MM.1S (cell line): ENCODE results near the gene PLEKHG5.
A peak's percentile ranks its signal among the peaks of the same experiment; 100 is the strongest.

Experiments used
- DNase-seq: peaks from one replicate; pipeline ENCODE4 v3.0.0-alpha.2; 2015
- H2AFZ ChIP-seq: fragments of 300-600 bp; sonication (generic); 2 replicates; pipeline ENCODE4 v1.6.0; 2016; ENCODE audit warnings: antibody characterized with exemption, low read length
- H3F3A ChIP-seq: fragments of 300-600 bp; sonication (generic); 2 replicates; pipeline ENCODE4 v1.6.1; 2016; ENCODE audit warnings: mild to moderate bottlenecking, antibody characterized with exemption, low read length, moderate library complexity, mixed read lengths; ENCODE audit not compliant: insufficient read depth
- H3K27ac ChIP-seq: fragments of 300-600 bp; sonication (generic); 2 replicates; pipeline ENCODE4 v1.5.1; 2016; ENCODE audit warnings: mild to moderate bottlenecking, low read length
- H3K27me3 ChIP-seq: fragments of 300-600 bp; sonication (generic); replicated peaks from 2 replicates; pipeline ENCODE4 v1.6.0; 2016; ENCODE audit warnings: low read length; ENCODE audit not compliant: insufficient read depth
- H3K36me3 ChIP-seq: fragments of 300-600 bp; sonication (generic); replicated peaks from 2 replicates; pipeline ENCODE4 v1.6.1; 2016; ENCODE audit warnings: mild to moderate bottlenecking, low read length, mixed read lengths; ENCODE audit not compliant: insufficient read depth
- H3K4me1 ChIP-seq: fragments of 300-600 bp; sonication (generic); 2 replicates; pipeline ENCODE4 v1.6.1; 2016; ENCODE audit warnings: low read length, mixed read lengths
- H3K4me2 ChIP-seq: fragments of 300-600 bp; sonication (generic); 2 replicates; pipeline ENCODE4 v1.6.0; 2016; ENCODE audit warnings: low read depth, low read length
- H3K4me3 ChIP-seq: fragments of 300-600 bp; sonication (generic); 2 replicates; pipeline ENCODE4 v1.5.1; 2016; ENCODE audit warnings: low read length, mixed read lengths
- H3K79me2 ChIP-seq: fragments of 300-600 bp; sonication (generic); 2 replicates; pipeline ENCODE4 v1.6.1; 2016; ENCODE audit warnings: mixed run types, low read length, mixed read lengths
- H3K9ac ChIP-seq: fragments of 300-600 bp; sonication (generic); 2 replicates; pipeline ENCODE4 v1.6.1; 2016; ENCODE audit warnings: low read length, mixed read lengths
- H3K9me2 ChIP-seq: fragments of 300-600 bp; sonication (generic); replicated peaks from 2 replicates; pipeline ENCODE4 v1.6.1; 2016; ENCODE audit warnings: mild to moderate bottlenecking, low read length, mixed read lengths; ENCODE audit not compliant: insufficient read depth
- H3K9me3 ChIP-seq: fragments of 300-600 bp; sonication (generic); replicated peaks from 2 replicates; pipeline ENCODE4 v1.6.1; 2016; ENCODE audit warnings: mild to moderate bottlenecking, low read length, mixed read lengths; ENCODE audit not compliant: insufficient read depth
- H4K20me1 ChIP-seq: fragments of 300-600 bp; sonication (generic); 2 replicates; pipeline ENCODE4 v1.6.1; 2016; ENCODE audit warnings: mild to moderate bottlenecking, low read length, moderate library complexity, mixed read lengths; ENCODE audit not compliant: insufficient read depth
- CTCF ChIP-seq: fragments of 300-600 bp; sonication (generic); IDR thresholded peaks from 2 replicates; pipeline ENCODE4 v1.5.1; 2016; ENCODE audit warnings: antibody characterized with exemption, low read length, mixed read lengths
- EZH2 ChIP-seq: fragments of 300-600 bp; sonication (generic); optimal IDR thresholded peaks from 2 replicates; pipeline ENCODE3; 2017; ENCODE audit warnings: low read depth, mild to moderate bottlenecking, antibody characterized with exemption, low read length, mixed read lengths
- EZH2phosphoT487 ChIP-seq: fragments of 300-600 bp; sonication (generic); IDR thresholded peaks from 2 replicates; pipeline ENCODE4 v1.6.1; 2018; ENCODE audit warnings: antibody characterized with exemption, low read length

PLEKHG5 gene

DNA sequence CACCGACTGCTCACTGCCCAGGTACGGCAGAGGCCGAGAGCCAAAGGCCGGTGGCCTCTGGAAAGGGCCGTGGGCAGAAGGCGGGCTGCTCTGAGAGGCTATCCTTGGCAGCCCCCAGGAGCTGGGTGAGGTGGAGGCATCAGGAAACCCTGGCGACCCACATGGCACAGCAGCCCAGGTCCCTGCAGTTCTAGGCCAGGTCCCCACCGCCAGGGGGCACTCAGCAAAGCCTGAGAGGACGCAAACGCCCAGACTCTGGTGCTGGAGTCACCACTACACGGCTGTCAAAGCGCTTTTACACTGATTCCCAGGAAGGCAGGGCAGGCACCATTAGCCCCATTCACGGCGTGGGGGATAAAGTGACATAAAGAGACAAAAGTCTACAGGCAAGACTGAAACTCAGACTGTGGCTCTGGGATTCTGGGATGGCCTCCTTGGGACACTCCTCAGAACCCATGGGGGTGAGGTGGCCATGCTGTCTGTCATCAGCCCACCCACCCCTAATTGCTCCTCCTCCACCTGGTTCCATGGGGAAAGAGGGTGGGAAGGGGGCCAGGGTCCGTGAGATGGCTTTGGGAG, 4.9 kb downstream of the PLEKHG5 start:
- TF ChIP-seq EZH2 (no peak), CTCF (peak; percentile 89)
- H3K27me3 ChIP-seq = peaks cover 53% of the 10 kb centered on the region
- H4K20me1 ChIP-seq = no peaks in the 10 kb centered on the region
- H3K4me1 ChIP-seq = peaks cover 3% of the 10 kb centered on the region; the same call in 1 of the 2 replicates
- H3K36me3 ChIP-seq = no peaks in the 10 kb centered on the region
- no peak overlapping the region for H2AFZ ChIP-seq
- H3K9me3 ChIP-seq = no peaks in the 10 kb centered on the region
- no peak overlapping the region for H3K4me3 ChIP-seq
- no peak overlapping the region for H3K4me2 ChIP-seq
- no peak overlapping the region for H3K27ac ChIP-seq
- no peaks in the 10 kb centered on the region for H3K9me2 ChIP-seq
- no peaks in the 10 kb centered on the region for H3K79me2 ChIP-seq
- H3F3A ChIP-seq = no peaks in the 10 kb centered on the region
- DNase-seq = peak; percentile 81
- no peak overlapping the region for H3K9ac ChIP-seq

DNA sequence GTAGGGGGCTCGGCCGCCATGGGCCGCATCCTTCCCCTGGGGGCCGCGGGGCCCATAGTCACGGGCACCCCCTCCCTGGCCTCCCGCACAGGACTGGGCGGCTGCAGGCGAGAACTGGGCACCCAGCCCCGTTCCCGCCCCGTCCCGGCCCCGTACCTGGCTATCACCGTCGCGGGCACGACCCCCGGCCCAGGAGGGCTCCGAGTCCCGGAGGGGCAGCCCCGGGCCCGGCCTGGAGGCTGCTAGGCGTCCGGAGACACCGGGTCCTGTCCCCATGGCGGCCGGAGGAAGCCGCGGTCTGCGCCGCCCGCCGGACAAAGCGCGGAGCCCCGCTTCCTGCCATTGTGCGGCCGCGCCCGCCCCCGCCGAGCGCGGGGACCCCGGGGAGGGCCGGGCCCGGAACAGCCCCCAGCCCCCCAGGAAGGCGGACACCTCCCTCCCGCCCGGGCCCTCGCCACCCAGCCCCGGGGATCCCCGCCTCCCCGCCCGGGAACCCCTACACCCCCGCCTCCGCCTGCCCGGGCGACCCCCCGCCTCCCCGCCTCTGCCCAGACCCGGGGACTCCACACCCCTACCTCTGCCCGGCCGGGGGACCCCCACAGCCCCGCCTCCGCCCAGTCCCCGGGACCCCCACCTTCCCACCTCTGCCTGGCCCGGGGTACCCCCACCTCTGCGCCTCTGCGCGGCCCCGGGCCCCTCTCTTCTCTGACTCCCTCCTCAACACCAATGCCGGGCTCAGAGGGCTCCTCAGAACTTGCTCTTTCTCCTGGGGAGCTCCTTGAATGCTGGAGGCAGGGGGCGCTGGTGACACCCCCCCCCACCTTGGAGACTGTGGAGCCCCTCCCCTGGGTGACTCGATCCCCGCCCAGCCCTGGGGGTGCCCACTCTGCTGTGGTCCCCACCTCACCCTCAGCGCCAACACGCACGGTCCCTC, 6.0 kb downstream of the PLEKHG5 start:
- Histone ChIP-seq H2AFZ (no peak overlapping the region), H3K9me2 (no peaks in the 10 kb centered on the region), H3K9me3 (no peaks in the 10 kb centered on the region), H3K4me3 (no peak overlapping the region), H3F3A (no peaks in the 10 kb centered on the region), H3K36me3 (no peaks in the 10 kb centered on the region), H3K27me3 (peaks cover 59% of the 10 kb centered on the region), H4K20me1 (no peaks in the 10 kb centered on the region), H3K27ac (no peak overlapping the region), H3K9ac (no peak overlapping the region), H3K79me2 (no peaks in the 10 kb centered on the region), H3K4me2 (no peak overlapping the region), H3K4me1 (no peaks in the 10 kb centered on the region)
- TF ChIP-seq EZH2phosphoT487 = peak; percentile 71; the same call in 1 of the 2 replicates
- no peak for TF ChIP-seq EZH2
- DNase-seq = no peak

- no peaks in the 10 kb centered on the region for H3K9me3 ChIP-seq
- no peak overlapping the region for H2AFZ ChIP-seq
- no peak overlapping the region for H3K4me2 ChIP-seq
- H3F3A ChIP-seq = no peaks in the 10 kb centered on the region
- H3K27ac ChIP-seq = no peak overlapping the region
- H3K36me3 ChIP-seq = no peaks in the 10 kb centered on the region
- no peak overlapping the region for H3K4me3 ChIP-seq
- H3K9ac ChIP-seq = no peak overlapping the region
- no peak for DNase-seq
- H3K9me2 ChIP-seq = no peaks in the 10 kb centered on the region
- TF ChIP-seq EZH2 = no peak
- TF ChIP-seq EZH2phosphoT487 = no peak
- no peak for TF ChIP-seq CTCF
- no peaks in the 10 kb centered on the region for H3K4me1 ChIP-seq
- no peaks in the 10 kb centered on the region for H3K79me2 ChIP-seq
- peaks cover 65% of the 10 kb centered on the region for H3K27me3 ChIP-seq
- H4K20me1 ChIP-seq = no peaks in the 10 kb centered on the region
Observed at GRCh38 chr1:6484826-6485167, 6.7 kb downstream of the PLEKHG5 start.

- H3K27ac ChIP-seq = no peak overlapping the region
- H3K79me2 ChIP-seq = no peaks in the 10 kb centered on the region
- H3K9me2 ChIP-seq = no peaks in the 10 kb centered on the region
- no peak overlapping the region for H2AFZ ChIP-seq
- no peaks in the 10 kb centered on the region for H3K9me3 ChIP-seq
- H3K4me3 ChIP-seq = no peak overlapping the region
- H3K4me1 ChIP-seq = no peaks in the 10 kb centered on the region
- H3K27me3 ChIP-seq = peaks cover 74% of the 10 kb centered on the region
- H3F3A ChIP-seq = no peaks in the 10 kb centered on the region
- TF ChIP-seq EZH2phosphoT487 = no peak
- TF ChIP-seq CTCF = no peak
- TF ChIP-seq EZH2 = no peak
- DNase-seq = no peak
- no peaks in the 10 kb centered on the region for H3K36me3 ChIP-seq
- no peaks in the 10 kb centered on the region for H4K20me1 ChIP-seq
- no peak overlapping the region for H3K4me2 ChIP-seq
- no peak overlapping the region for H3K9ac ChIP-seq
Observed at GRCh38 chr1:6483761-6484117, 7.7 kb downstream of the PLEKHG5 start.
